ENCODE measurements around the gene LRRK1.
"Not testable (repeated sequence)": the region's sequence is repeated elsewhere in the genome, so short reads cannot be mapped to it uniquely, and the experiment has no call there.

The LRRK1 gene

GRCh38 chr15:101095796-101096406 lies 176.7 kb downstream of the LRRK1 start:
- DNase-seq (ENCODE audit: low read depth), result not testable (repeated sequence)

GRCh38 chr15:101097111-101097510 lies 178.0 kb downstream of the LRRK1 start:
- no peak for DNase-seq (ENCODE audit: low read depth)

- no peak for DNase-seq (ENCODE audit: low read depth)
Observed at GRCh38 chr15:101099183-101099582, 180.0 kb downstream of the LRRK1 start.

GRCh38 chr15:101100118-101100517 lies 181.0 kb downstream of the LRRK1 start:
- DNase-seq (ENCODE audit: low read depth), result no peak

GRCh38 chr15:101100593-101101442 lies 181.7 kb downstream of the LRRK1 start:
- DNase-seq (ENCODE audit: low read depth), result no peak

- DNase-seq (ENCODE audit: low read depth), result no peak
Observed at GRCh38 chr15:101101676-101102075, 182.5 kb downstream of the LRRK1 start.

- DNase-seq (ENCODE audit: low read depth), result no peak
Observed at GRCh38 chr15:101102746-101103145, 183.6 kb downstream of the LRRK1 start.

GRCh38 chr15:101103598-101103997 lies 184.4 kb downstream of the LRRK1 start:
- no peak for DNase-seq (ENCODE audit: low read depth)

GRCh38 chr15:101104141-101104540 lies 185.0 kb downstream of the LRRK1 start:
- DNase-seq (ENCODE audit: low read depth), result no peak

- no peak for DNase-seq (ENCODE audit: low read depth)
Observed at GRCh38 chr15:101105059-101105891, 186.1 kb downstream of the LRRK1 start.

- DNase-seq (ENCODE audit: low read depth), result no peak
Observed at GRCh38 chr15:101107101-101107500, 187.9 kb downstream of the LRRK1 start.

- DNase-seq (ENCODE audit: low read depth), result no peak
Observed at GRCh38 chr15:101107625-101108460, 188.7 kb downstream of the LRRK1 start.

GRCh38 chr15:101108461-101108775 lies 189.3 kb downstream of the LRRK1 start:
- DNase-seq (ENCODE audit: low read depth), result no peak

- DNase-seq (ENCODE audit: low read depth), result no peak
Observed at GRCh38 chr15:101108791-101109190, 189.6 kb downstream of the LRRK1 start.

- no peak for DNase-seq (ENCODE audit: low read depth)
Observed at GRCh38 chr15:101110681-101111569, 191.8 kb downstream of the LRRK1 start.

- DNase-seq (ENCODE audit: low read depth), result no peak
Observed at GRCh38 chr15:101111570-101112262, 192.6 kb downstream of the LRRK1 start.

GRCh38 chr15:101112336-101113113 lies 193.4 kb downstream of the LRRK1 start:
- no peak for DNase-seq (ENCODE audit: low read depth)

- no peak for DNase-seq (ENCODE audit: low read depth)
Observed at GRCh38 chr15:101113114-101114005, 194.2 kb downstream of the LRRK1 start.
